Measurements from ENCODE around the gene PCCA.

GRCh38 chr13:100323937-100324336, 235.0 kb downstream of the PCCA start:
- TF ChIP-seq GATA2 (IDR thresholded peaks at IDR 0.05; ENCODE audit: insufficient read depth, insufficient read length, low read depth, low read length) (no peak), CTCF (IDR thresholded peaks at IDR 0.05; ENCODE audit: extremely low read depth in 1 of 2, insufficient read depth in 1 of 2, low read depth in 1 of 2, low read length in 2 of 2) (no peak), POLR2A (IDR thresholded peaks at IDR 0.05; ENCODE audit: low read depth, low read length) (no peak), MYC (IDR thresholded peaks at IDR 0.05; ENCODE audit: low read depth, low read length) (no peak), EZH2 (IDR thresholded peaks at IDR 0.05; ENCODE audit: borderline replicate concordance, low read depth, low read length, severe bottlenecking) (no peak), MAX (IDR thresholded peaks at IDR 0.05; ENCODE audit: insufficient read depth, insufficient read length) (no peak), POLR2AphosphoS5 (IDR thresholded peaks at IDR 0.05; ENCODE audit: insufficient read depth, low read depth, low read length) (no peak), JUN (IDR thresholded peaks at IDR 0.05; ENCODE audit: borderline replicate concordance, insufficient read depth, insufficient read length, low read depth) (no peak), FOS (IDR thresholded peaks at IDR 0.05; ENCODE audit: borderline replicate concordance, insufficient read depth, low read length) (no peak)
